RWPE2 (cell line): Measurements from ENCODE around the gene KCNJ4.
A peak's percentile ranks its signal among the peaks of the same experiment; 100 is the strongest.

Experiments used
- ATAC-seq: fragments of 200-7000 bp; cut with Tn5 transposase; 3 replicates; pipeline ENCODE4 v1.9.1; 2021; ENCODE audit warnings: low read depth
- DNase-seq: peaks from one replicate; pipeline ENCODE4 v3.0.0-alpha.2; 2020; ENCODE audit warnings: low spot score
- H3K27ac ChIP-seq: fragments of 450-650 bp; 2 replicates; pipeline ENCODE4 v1.5.1; 2017; ENCODE audit warnings: mild to moderate bottlenecking; ENCODE audit not compliant: poor library complexity, severe bottlenecking
- H3K27me3 ChIP-seq: fragments of 250-450 bp; sonication (Bioruptor Pico); 2 replicates; pipeline ENCODE4 v1.5.1; 2021; ENCODE audit warnings: mild to moderate bottlenecking, moderate library complexity; ENCODE audit not compliant: insufficient read depth, poor library complexity, severe bottlenecking
- H3K36me3 ChIP-seq: fragments of 250-450 bp; sonication (Bioruptor Pico); 2 replicates; pipeline ENCODE4 v1.5.1; 2020; ENCODE audit warnings: low read depth, mild to moderate bottlenecking, moderate library complexity
- H3K4me1 ChIP-seq: fragments of 250-450 bp; sonication (Bioruptor Pico); 2 replicates; pipeline ENCODE4 v1.5.1; 2021; ENCODE audit warnings: mild to moderate bottlenecking, moderate library complexity; ENCODE audit not compliant: insufficient read depth, poor library complexity, severe bottlenecking
- H3K4me3 ChIP-seq: fragments of 250-450 bp; sonication (Bioruptor Pico); 2 replicates; pipeline ENCODE4 v1.5.1; 2021; ENCODE audit warnings: mild to moderate bottlenecking, moderate library complexity; ENCODE audit not compliant: severe bottlenecking
- H3K9me3 ChIP-seq: fragments of 250-450 bp; sonication (Bioruptor Pico); 2 replicates; pipeline ENCODE4 v1.5.1; 2021; ENCODE audit warnings: mild to moderate bottlenecking, moderate library complexity; ENCODE audit not compliant: severe bottlenecking
- CTCF ChIP-seq: fragments of 450-650 bp; IDR thresholded peaks from one replicate; pipeline ENCODE4 v1.5.1; 2017; ENCODE audit warnings: mild to moderate bottlenecking, moderate library complexity; ENCODE audit not compliant: poor library complexity, severe bottlenecking

The KCNJ4 gene

GRCh38 chr22:38422611-38423511, 32.1 kb downstream of the KCNJ4 start:
- no peak for TF ChIP-seq CTCF
- H3K27ac ChIP-seq: no peak overlapping the region
- no peaks in the 10 kb centered on the region for H3K27me3 ChIP-seq
- ATAC-seq (no peak), DNase-seq (no peak)
- H3K36me3 ChIP-seq: no peaks in the 10 kb centered on the region
- H3K4me1 ChIP-seq: no peaks in the 10 kb centered on the region
- H3K4me3 ChIP-seq: no peak overlapping the region
- H3K9me3 ChIP-seq: no peaks in the 10 kb centered on the region

- DNase-seq (no peak), ATAC-seq (no peak)
- Histone ChIP-seq H3K4me1 (no peaks in the 10 kb centered on the region), H3K4me3 (no peak overlapping the region), H3K27ac (no peak overlapping the region), H3K36me3 (no peaks in the 10 kb centered on the region), H3K9me3 (no peaks in the 10 kb centered on the region), H3K27me3 (no peaks in the 10 kb centered on the region)
- TF ChIP-seq CTCF: no peak
These were observed 34.3 kb downstream of the KCNJ4 start for GRCh38 chr22:38420734-38421133.

- DNase-seq (peak; percentile 39), ATAC-seq (no peak)
- no peaks in the 10 kb centered on the region for H3K27me3 ChIP-seq
- no peaks in the 10 kb centered on the region for H3K4me1 ChIP-seq
- H3K36me3 ChIP-seq: no peaks in the 10 kb centered on the region
- H3K9me3 ChIP-seq: no peaks in the 10 kb centered on the region
- TF ChIP-seq CTCF: no peak
- no peak overlapping the region for H3K27ac ChIP-seq
- H3K4me3 ChIP-seq: no peak overlapping the region
These were observed 35.2 kb downstream of the KCNJ4 start for GRCh38 chr22:38419858-38420160.

- H3K27ac ChIP-seq: no peak overlapping the region
- no peak for ATAC-seq
These were observed 35.7 kb downstream of the KCNJ4 start for GRCh38 chr22:38419121-38419857.

More at GRCh38 chr22:38419121-38419857, 35.7 kb downstream of the KCNJ4 start:
- Histone ChIP-seq H3K4me1 (no peaks in the 10 kb centered on the region), H3K4me3 (no peak overlapping the region), H3K36me3 (no peaks in the 10 kb centered on the region), H3K27me3 (no peaks in the 10 kb centered on the region), H3K9me3 (no peaks in the 10 kb centered on the region)
- TF ChIP-seq CTCF: no peak
- peak; percentile 45 for DNase-seq
